Hypothalamus (tissue), 51 donors: ENCODE results near the gene MTREX.

Experiments
- DNase-seq, 51 donors: peaks; one replicate each; lab custom pipeline; 2025; lab: John Stamatoyannopoulos, UW

MTREX gene

DNA sequence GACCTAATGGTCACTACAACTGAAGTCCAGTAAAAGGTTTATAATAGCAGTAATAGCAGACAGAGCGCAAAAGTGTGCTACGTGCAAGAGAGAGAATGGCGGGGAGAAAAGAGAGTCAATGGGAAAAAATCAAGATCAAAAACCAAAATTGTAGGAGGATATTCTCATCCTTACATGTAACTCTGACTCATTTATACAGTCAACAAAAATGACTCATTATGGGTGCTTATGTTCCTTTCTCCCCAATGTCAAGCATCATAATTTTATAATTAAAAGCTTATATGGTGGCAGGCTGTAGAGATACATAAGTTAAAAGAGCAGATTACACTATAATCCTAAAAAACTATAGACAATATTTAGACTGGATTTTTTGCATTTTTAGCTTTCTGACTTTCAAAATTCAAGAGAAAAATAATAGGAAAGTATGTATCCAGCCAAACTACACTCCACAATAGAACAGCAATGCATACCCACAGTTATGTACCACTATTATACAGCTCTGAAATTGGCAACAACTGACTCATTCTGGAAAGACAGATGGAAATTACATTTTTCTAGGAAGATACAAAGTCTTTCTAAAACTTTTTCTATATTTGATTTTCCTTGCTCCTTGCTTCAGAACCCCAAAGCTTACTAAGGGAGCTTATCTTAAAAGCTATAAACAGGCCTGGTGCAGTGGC is 148.6 kb downstream of the MTREX start:
- no peak for DNase-seq

DNA sequence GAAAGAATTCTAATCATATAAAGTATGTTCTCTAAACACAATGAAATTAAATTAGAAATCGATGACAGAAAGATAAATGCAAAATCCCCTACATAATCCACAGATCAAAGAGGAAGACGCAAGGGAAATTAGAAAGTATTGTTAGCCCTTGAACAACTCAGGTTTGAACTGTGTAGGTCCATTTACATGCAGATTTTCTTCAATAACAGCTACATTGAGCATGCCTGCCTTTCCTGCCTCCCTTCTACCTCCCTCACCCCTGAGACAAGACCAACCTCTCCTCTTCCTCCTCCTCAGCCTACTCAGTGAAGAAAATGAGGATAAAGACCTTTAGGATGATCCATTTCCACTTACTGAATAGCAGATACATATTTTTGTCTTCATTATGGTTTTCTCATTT is 151.8 kb downstream of the MTREX start:
- no peak for DNase-seq

DNA sequence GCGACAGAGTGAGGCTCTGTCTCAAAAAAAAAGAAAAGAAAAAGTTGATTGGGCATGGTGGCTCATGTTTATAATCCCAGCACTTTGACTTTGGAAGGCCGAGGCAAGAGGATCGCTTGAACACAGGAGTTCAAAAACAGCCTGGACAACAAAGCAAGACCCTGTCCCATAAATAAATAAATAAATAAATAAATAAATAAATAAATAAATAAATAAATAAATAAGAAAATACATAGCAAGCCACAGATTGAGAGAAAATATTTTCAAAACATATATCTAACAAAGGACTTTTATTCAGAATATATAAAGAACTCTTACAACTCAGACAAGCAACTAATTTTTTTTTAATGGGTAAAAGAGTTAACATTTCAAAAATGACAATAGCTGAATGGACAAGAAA is 155.8 kb downstream of the MTREX start:
- DNase-seq: no peak

DNA sequence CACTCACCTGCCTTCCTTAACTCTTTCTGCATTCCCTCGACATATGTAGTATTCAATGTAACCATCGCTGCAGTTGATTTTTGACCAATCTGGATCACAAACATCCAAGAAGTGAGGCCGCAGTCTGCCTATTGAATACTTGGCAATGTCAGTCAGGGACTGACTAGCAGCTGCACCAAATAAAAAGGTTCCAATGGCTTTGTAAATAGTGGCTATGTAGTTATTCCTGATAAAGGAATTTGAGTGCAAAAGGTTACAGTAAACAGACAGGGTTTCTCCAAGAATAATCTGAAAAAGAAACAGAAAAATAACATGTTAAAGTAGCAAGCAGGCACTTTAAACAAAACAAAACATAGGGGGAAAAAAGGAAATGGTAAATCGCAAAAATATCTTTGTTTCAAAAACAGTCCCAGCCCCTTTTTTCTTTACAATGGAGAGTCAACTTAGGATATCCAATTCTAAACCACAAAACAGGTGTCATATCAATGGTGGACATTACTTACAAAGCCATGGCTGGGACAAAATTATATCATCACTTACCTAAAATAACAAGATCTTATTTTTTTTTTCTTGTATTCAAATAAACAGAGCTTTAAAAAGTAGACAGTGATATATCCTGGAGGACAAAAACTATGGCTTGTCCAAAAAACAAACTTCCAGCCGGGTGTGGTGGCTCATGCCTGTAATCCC is 160.2 kb downstream of the MTREX start:
- DNase-seq: no peak

DNA sequence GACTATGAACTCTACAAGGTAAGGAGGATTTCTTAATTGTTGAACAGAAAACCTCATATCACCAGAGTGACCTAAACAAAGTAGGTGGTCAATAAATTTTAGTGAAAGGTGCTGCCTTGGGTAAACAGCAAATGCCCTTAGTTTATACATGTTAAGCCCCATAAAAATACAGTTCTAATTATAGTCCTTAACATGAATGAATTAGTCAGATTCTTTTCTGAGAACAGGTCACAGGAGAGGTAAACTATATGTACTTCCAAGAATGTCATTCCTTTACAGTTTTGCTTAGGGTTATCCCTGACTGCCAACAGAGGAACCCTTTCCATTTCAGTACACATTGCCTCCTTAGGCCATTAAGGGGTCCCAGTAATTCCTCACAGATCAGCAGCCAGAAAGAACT is 162.1 kb downstream of the MTREX start:
- no peak for DNase-seq

DNA sequence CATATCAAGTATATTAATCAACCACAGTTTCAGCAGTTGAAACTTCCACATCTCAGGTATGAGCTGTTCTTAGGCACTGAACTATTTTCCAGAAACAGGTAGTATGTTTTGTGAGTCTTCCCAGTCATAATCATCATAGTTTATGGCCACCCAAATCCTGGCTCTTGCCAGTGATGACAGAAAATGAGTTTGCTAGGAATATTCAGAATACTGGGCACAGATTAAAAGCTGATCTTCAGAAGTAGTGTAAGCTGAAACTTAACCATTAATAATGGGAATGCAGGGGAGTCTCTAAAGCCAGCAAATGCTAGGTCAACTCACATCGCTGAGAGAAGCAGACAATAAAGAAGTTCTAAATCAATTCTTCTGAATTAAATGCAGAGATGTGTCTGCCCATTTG is 162.5 kb downstream of the MTREX start:
- no peak for DNase-seq

DNA sequence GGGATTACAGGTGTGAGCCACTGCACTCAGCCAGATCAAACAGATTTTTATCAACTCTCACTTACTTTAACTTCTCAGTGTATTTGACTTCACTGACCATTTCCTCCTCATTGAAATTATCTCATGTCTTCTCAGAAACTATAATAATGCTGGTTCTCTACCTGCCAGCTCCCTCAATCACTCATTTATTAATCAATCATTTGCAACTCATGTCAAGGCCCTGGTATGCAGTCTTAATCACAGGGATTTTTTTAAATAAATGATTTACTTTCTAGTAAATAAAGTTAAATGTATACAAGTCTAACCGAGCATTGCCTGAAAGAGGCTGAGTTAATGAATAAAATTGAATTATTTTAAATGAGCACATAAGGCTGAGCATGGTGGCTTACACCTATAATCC is 163.7 kb downstream of the MTREX start:
- no peak for DNase-seq

DNA sequence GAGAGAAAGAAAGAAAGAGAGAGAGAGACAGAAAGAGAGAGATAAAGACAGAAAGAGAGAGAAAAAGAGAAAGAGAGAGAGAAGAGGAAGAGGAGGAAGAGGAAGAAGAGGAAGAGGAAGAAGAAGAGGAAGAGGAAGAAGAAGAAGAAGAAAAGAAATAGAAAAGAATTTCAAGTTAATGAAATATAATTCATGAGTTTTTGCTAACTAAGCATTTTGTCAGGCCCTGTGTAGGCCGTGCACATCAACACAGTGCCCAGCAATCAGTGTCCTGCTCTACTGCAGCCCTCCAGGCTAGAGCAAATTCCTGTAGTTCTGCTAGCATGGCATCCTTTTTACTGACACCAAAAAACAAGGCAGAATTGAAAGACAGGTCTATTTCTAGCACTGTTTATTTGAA is 164.9 kb downstream of the MTREX start:
- DNase-seq: no peak
